Measurements from ENCODE around the gene P4HB. TPM values are rescaled to one million over a fixed set of nuclear protein-coding genes. Genes with fewer than 3 reads are reported as not detected.
A peak's percentile ranks its signal among the peaks of the same experiment; 100 is the strongest.

Gene P4HB
- total and polyA plus RNA-seq, 8 donors: 485 to 935 (median 547) TPM

DNA sequence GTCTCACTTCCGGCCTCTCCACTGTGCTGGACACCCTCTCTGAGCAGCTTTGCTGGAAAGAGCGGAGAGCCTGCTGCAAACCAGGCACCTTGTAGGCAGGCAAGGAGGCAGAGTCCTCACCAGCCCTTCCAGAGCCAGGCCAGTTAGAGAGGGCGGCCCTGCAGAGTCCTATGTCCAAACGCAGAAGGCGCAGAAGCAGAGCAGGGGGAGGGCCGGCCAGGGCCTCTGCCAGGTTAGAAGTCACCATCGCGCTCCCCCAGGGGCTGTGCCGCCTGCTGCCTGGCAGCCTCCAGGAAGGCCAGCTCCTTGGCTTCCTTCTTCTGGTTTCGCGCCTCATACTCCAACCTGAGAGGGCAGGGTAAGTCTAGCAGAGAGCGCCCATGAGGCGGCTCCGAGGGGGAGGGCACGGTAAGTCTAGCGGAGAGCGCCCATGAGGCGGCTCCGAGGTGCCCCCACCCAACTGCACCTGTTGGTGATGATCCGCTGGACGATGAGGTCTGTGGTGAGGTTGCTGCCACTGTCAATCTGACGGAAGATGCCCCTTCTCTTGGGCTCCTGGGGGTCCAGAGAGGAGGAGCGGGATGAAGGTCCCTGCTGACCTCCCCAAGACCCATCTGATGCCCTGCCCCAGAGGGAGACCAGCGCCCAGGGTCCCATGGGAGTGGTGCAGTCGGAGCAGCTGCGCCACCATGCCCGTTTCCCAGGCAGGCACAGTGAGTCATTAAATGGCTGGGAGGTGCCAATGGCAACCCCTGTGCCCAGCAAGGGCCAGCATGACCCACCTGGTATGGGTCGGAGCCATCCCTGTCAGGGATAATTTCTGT lies 44.5 kb upstream of the P4HB start:
- Histone ChIP-seq H3K4me3 (no peak overlapping the region), H3K9me3 (no peaks in the 10 kb centered on the region), H3K4me1 (peaks cover 7 to 26% of the 10 kb centered on the region in 2 donors), H3K36me3 (peaks cover 0 to 73% of the 10 kb centered on the region in 2 donors), H3K27ac (no peak overlapping the region), H3K27me3 (peaks cover 0 to 23% of the 10 kb centered on the region in 2 donors)
- TF ChIP-seq, protein P1, sequence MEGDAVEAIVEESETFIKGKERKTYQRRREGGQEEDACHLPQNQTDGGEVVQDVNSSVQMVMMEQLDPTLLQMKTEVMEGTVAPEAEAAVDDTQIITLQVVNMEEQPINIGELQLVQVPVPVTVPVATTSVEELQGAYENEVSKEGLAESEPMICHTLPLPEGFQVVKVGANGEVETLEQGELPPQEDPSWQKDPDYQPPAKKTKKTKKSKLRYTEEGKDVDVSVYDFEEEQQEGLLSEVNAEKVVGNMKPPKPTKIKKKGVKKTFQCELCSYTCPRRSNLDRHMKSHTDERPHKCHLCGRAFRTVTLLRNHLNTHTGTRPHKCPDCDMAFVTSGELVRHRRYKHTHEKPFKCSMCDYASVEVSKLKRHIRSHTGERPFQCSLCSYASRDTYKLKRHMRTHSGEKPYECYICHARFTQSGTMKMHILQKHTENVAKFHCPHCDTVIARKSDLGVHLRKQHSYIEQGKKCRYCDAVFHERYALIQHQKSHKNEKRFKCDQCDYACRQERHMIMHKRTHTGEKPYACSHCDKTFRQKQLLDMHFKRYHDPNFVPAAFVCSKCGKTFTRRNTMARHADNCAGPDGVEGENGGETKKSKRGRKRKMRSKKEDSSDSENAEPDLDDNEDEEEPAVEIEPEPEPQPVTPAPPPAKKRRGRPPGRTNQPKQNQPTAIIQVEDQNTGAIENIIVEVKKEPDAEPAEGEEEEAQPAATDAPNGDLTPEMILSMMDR (IDR thresholded peaks at IDR 0.05): no peak
- ATAC-seq (no peak), DNase-seq (peak in 1 of 4 donors; percentile 58)
- intact Hi-C loops (cut with DNase I): no loop called here

DNA sequence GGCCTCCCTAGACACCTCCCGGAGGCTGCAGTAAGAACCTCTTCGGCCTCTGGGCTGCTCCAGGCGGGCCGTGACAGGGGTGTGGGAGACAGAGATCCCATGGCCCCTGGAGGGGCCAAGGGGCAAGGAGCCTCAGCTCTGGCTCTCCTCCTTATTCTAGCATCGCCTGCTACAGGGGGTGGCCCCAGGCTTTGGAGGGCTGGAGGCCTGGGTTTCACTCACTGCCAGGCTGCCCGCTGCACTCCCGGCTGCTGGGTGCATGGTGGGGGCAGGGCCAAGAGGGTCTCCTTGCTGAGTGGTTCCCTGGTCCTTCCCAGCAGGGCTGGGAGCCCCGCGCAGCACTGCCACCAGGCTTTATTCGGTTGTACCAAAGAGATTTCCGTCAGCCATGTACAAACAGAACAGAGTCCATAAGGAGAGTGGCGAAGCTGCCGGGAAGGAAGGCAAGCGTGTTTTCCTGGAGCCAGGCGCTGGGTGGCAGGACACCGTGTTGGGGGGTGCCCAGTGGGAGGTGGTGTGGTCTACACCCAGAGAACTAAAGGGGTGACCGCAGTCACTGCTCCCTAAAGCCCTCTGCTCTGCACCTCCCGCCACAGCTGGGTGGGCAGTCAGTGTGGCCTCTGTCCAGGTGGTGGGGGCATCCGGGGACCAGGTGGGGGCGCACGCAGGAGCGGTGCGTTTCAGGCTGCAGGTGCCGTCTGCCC lies 43.7 kb upstream of the P4HB start:
- Histone ChIP-seq H3K36me3 (peaks cover 0 to 77% of the 10 kb centered on the region in 2 donors), H3K4me3 (no peak overlapping the region), H3K9me3 (no peaks in the 10 kb centered on the region), H3K4me1 (peaks cover 7 to 18% of the 10 kb centered on the region in 2 donors), H3K27me3 (peaks cover 0 to 23% of the 10 kb centered on the region in 2 donors), H3K27ac (no peak overlapping the region)
- TF ChIP-seq, protein P1 (IDR thresholded peaks at IDR 0.05): no peak
- intact Hi-C loops (cut with DNase I): no loop called here
- no peak for ATAC-seq
- DNase-seq: peak in 1 of 4 donors; percentile 67

DNA sequence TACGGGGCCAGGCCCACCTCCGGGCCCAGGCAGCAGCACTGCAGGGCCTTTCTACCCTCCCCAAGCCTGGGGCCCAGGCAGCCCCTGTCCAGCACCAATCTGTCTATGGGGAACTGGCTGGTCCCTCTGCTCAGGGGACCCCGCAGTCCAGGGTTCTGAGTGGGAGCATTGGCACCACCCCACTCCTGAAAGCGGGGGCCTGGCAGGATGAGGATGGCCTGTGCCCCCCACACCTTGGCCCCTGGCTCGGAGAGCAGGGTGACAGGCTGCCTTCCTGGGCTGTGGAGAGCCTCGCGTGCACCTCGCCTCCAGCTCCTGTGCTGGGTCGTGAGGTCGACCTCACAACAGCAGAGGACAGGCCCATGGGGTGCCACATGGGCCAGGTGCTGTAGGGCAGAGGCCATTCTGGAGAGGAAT lies 43.1 kb upstream of the P4HB start:
- DNase-seq: no peak

GRCh38 chr17:81902653-81903414 lies 42.5 kb upstream of the P4HB start:
- DNase-seq (peak in 1 of 4 donors; percentile 75), ATAC-seq (peak; percentile 40)
- peaks cover 0 to 23% of the 10 kb centered on the region in 2 donors for H3K27me3 ChIP-seq
- H3K9me3 ChIP-seq: no peaks in the 10 kb centered on the region
- H3K4me3 ChIP-seq: peak overlapping the region; percentile 9 to 16
- H3K27ac ChIP-seq: no peak overlapping the region
- peaks cover 0 to 77% of the 10 kb centered on the region in 2 donors for H3K36me3 ChIP-seq
- TF ChIP-seq, protein P1 (IDR thresholded peaks at IDR 0.05): no peak
- H3K4me1 ChIP-seq: peaks cover 7 to 14% of the 10 kb centered on the region in 2 donors
- intact Hi-C loops (cut with DNase I): no loop called here

More for the DNA sequence above, 43.1 kb upstream of the P4HB start:
- no peak for ATAC-seq
- Histone ChIP-seq H3K4me1 (peaks cover 7 to 14% of the 10 kb centered on the region in 2 donors), H3K27ac (no peak overlapping the region), H3K36me3 (peaks cover 0 to 77% of the 10 kb centered on the region in 2 donors), H3K9me3 (no peaks in the 10 kb centered on the region), H3K4me3 (no peak overlapping the region), H3K27me3 (peaks cover 0 to 23% of the 10 kb centered on the region in 2 donors)
- TF ChIP-seq, protein P1 (IDR thresholded peaks at IDR 0.05): no peak
- intact Hi-C loops (cut with DNase I): no loop called here
